Effector memory CD4-positive, alpha-beta T cell (primary cell): ENCODE measurements around the gene FBXO31.

Experiments
- DNase-seq, 3 donors: peaks; one replicate each; pipeline ENCODE4 v3.0.0-alpha.2; 2020
- H3K27ac ChIP-seq: 2 replicates; pipeline ENCODE4 v1.7.0; 2013; ENCODE audit warnings: mild to moderate bottlenecking, low read length, moderate library complexity; ENCODE audit not compliant: insufficient read depth, poor library complexity, severe bottlenecking
- H3K27me3 ChIP-seq: replicated peaks from 2 replicates; pipeline ENCODE4 v1.7.0; 2013; ENCODE audit warnings: mild to moderate bottlenecking, low read length; ENCODE audit not compliant: insufficient read depth, control insufficient read depth, poor library complexity, severe bottlenecking
- H3K36me3 ChIP-seq: 2 replicates; pipeline ENCODE4 v1.7.0; 2013; ENCODE audit warnings: mild to moderate bottlenecking, low read length, moderate library complexity; ENCODE audit not compliant: control insufficient read depth, insufficient read depth
- H3K4me1 ChIP-seq: 2 replicates; pipeline ENCODE4 v1.7.0; 2013; ENCODE audit warnings: low read length, mild to moderate bottlenecking; ENCODE audit not compliant: control insufficient read depth, insufficient read depth, poor library complexity, severe bottlenecking
- H3K4me3 ChIP-seq: 2 replicates; pipeline ENCODE4 v1.7.0; 2013; ENCODE audit warnings: low read length, low read depth, mild to moderate bottlenecking; ENCODE audit not compliant: insufficient read depth, poor library complexity, severe bottlenecking
- H3K9me3 ChIP-seq: 2 replicates; pipeline ENCODE4 v1.7.0; 2013; ENCODE audit warnings: mild to moderate bottlenecking, low read length, moderate library complexity; ENCODE audit not compliant: control insufficient read depth

FBXO31 gene

DNA sequence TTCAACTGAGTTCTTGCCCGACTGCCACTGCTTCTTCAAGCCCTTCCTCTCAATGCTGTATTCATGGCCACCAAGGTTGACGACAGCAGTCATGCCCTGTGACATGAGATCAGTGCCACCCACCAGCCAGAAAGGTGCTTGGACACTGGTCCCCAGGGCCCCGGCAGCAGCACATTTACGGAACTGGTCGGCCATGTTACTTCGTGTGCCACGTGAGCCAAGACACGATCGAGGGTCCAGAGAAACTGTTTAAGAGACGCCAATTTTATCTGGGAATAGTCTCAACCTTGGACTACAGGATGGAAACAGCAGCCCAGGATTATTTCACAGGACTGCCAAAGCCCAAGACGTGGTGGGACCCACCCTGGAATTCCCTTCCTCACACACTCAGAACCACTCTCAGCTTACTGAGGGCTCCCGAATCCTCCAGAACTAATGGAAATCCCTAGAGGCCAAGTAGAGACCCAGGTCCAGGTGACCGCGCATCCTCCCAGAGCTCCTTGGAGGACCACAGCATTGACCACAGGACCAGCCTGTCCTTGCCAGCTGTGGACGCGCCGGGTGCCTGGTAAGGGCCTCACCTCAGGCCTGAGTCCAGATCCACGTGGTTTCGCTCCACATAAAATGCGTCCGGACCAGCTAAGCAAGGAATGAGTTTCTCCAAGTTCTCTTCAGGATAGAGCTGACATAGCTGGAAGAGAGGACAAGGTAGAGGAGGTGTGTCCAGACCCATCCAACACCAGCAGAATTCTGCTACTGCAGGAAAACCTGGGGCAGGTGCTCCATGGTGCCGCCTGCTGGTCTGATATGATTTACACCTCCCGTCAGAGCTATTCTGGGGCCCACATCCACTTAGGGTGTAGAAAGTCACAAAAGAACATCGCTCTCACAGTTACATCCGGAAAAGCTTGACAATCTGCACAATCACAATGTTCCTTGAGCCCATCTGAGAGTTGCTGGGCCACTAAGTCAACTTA, 36.7 kb upstream of the FBXO31 start:
- H3K27me3 ChIP-seq = no peaks in the 10 kb centered on the region
- no peak overlapping the region for H3K4me3 ChIP-seq
- DNase-seq = no peak
- H3K27ac ChIP-seq = no peak overlapping the region
- H3K9me3 ChIP-seq = no peaks in the 10 kb centered on the region
- no peaks in the 10 kb centered on the region for H3K4me1 ChIP-seq
- H3K36me3 ChIP-seq = peaks cover 42% of the 10 kb centered on the region

DNA sequence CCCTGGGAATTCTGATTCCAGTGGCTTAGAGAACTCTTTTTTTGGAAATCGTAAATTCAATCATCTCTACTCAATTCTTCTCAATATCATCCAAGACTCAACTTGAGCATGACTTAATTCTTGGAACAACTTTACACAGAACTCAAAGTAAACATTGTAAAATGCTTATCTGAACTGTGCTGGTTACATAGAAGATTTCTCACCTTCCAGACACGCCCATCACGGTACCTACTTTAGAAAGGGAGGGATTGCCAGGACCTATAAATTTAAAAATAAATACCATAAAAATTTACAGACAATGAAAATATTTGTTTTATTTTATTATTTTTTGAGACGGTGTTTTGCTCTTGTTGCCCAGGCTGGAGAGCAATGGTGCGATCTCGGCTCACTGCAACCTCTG, 35.1 kb upstream of the FBXO31 start:
- Histone ChIP-seq H3K4me1 (no peaks in the 10 kb centered on the region), H3K4me3 (no peak overlapping the region), H3K9me3 (no peaks in the 10 kb centered on the region), H3K27ac (no peak overlapping the region), H3K27me3 (no peaks in the 10 kb centered on the region), H3K36me3 (peaks cover 37% of the 10 kb centered on the region)
- no peak for DNase-seq

DNA sequence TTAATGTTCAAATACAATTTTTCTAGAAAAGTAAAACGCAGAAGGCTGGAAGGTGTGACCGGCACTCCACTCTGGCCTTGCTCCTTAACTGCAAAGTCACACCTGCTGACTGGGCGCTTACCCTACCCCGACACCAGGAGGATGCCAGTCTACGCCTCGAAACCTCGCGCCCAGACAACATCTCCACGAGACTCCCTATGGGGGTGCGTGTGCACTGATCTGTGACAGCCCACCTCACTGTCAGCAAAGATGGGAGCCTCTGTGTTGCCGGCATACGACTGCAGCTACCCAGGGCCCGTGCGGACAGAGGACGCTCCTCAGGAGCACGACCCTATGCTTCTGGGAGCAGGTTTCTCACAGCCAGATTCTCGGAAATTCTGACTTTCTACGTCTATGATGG, 34.6 kb upstream of the FBXO31 start:
- H3K9me3 ChIP-seq = no peaks in the 10 kb centered on the region
- no peaks in the 10 kb centered on the region for H3K27me3 ChIP-seq
- no peak overlapping the region for H3K4me3 ChIP-seq
- H3K27ac ChIP-seq = no peak overlapping the region
- H3K36me3 ChIP-seq = peaks cover 41% of the 10 kb centered on the region
- no peaks in the 10 kb centered on the region for H3K4me1 ChIP-seq
- no peak for DNase-seq

DNA sequence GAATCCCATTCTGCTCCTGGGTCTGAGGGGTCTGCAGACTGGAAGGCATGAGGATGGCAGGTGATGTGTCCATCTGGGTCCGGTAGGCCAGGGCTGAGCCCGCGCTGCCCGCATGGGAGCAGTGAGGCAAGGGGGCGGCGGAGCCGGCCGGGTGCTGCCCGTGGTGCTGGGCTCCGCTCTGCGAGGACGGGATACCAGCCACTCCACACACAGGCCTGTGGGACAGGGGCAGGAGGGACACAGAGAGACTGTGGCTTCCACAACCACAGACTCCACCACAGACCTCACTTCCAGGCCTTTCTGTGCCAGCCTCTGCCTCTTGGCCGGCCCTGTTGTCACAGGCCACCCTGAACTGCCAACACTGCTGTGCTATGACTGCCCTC, 33.9 kb upstream of the FBXO31 start:
- Histone ChIP-seq H3K27me3 (no peaks in the 10 kb centered on the region), H3K9me3 (no peaks in the 10 kb centered on the region), H3K4me1 (no peaks in the 10 kb centered on the region), H3K27ac (no peak overlapping the region), H3K4me3 (no peak overlapping the region), H3K36me3 (peaks cover 45% of the 10 kb centered on the region)
- DNase-seq = no peak

DNA sequence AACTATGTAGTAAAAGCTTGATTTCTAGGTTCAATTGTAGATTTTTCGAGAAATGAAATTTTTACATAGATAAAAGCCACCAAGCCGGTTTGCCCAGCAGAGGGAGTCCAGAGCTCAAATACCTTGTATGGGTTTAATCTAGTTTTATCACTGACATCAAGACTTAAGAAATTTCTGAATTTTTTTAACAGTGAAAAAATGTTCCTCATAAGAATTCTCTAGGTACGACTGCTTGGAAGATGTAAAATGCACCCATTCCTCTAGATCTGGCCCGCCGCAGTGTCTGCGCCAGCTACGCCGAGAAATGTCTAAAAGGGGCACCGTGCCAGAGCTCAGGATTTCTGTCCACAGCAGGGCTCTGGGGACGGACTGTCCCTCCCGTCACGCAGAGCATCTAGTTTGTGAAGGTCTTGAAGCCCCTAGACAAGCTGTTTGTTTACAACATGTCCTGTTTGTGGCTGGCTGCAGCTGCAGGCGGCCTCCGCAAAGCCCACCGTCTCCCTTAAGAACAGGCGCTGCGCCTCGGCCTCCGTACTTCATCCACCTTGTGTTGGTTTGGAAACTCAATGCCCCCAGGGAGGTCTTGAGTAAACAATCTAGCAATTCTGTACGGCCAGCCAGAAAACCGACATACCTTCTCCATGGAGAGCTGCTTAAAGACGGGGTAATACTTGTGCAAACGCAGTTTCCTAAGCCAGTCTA, 33.4 kb upstream of the FBXO31 start:
- no peak for DNase-seq
- no peaks in the 10 kb centered on the region for H3K9me3 ChIP-seq
- no peaks in the 10 kb centered on the region for H3K4me1 ChIP-seq
- H3K27me3 ChIP-seq = no peaks in the 10 kb centered on the region
- no peak overlapping the region for H3K4me3 ChIP-seq
- H3K27ac ChIP-seq = no peak overlapping the region
- H3K36me3 ChIP-seq = peaks cover 46% of the 10 kb centered on the region

DNA sequence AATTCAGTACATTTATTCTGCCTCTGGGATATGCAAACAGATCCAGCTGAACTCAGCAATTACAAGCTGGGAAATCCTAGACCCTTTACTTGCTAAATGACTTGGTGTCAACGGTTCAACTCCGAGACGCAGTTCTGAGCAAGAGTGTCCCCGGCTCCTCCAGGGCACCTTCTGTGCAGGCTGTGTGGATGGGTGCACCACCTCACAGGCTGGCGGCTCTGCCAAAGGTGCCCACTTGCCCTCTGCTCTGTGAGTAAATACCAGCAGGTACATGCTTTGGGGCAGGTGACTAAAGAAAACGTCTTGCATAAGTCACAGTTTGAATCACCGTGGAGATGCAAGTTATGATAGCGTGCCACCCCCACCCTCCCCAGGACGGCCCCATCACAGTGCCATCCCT, 31.9 kb upstream of the FBXO31 start:
- no peaks in the 10 kb centered on the region for H3K9me3 ChIP-seq
- no peaks in the 10 kb centered on the region for H3K27me3 ChIP-seq
- H3K27ac ChIP-seq = no peak overlapping the region
- H3K4me1 ChIP-seq = no peaks in the 10 kb centered on the region
- DNase-seq = no peak
- peaks cover 48% of the 10 kb centered on the region for H3K36me3 ChIP-seq
- H3K4me3 ChIP-seq = no peak overlapping the region

DNA sequence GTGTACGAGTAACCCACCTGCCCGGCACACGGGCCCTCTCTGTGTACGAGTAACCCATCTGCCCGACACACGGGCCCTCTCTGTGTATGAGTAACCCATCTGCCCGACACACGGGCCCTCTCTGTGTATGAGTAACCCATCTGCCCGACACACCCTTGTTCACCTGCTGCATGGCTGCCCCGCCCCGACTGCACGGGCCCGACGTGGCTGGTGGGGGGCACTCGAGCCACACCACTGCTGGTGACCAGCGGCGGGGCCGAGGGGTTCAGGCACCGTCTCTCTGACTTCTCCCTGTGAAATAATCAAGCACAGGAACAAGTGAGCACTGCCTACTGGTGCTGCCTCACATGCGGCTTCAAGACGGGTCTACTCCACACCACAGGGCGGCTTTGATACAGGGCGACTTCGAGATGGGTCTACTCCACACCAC, 30.7 kb upstream of the FBXO31 start:
- Histone ChIP-seq H3K9me3 (no peaks in the 10 kb centered on the region), H3K36me3 (peaks cover 53% of the 10 kb centered on the region), H3K4me1 (no peaks in the 10 kb centered on the region), H3K27me3 (no peaks in the 10 kb centered on the region), H3K27ac (no peak overlapping the region), H3K4me3 (no peak overlapping the region)
- no peak for DNase-seq

DNA sequence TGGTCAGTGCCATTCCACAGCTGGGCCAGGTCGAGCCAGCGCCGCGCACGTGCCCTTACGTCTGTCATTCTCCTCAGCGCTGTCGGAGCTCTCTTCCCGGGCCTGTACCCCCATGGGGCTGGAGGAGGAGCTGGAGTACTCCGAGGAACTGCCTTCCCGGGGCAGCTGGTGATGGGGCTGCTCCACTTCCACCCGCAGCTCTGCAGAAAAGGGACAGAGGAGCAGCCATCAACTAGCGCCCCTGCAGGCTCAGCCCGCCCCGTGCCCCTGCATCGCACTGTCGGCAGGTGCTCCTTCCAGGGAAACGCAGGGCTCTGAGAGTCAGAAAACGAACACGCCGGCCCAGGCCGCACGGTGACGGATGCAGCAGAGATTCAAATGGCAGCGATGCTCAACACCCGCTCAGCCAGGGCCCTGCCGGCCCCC, 29.4 kb upstream of the FBXO31 start:
- H3K4me1 ChIP-seq = no peaks in the 10 kb centered on the region
- no peaks in the 10 kb centered on the region for H3K9me3 ChIP-seq
- DNase-seq = no peak
- H3K36me3 ChIP-seq = peaks cover 59% of the 10 kb centered on the region
- H3K4me3 ChIP-seq = no peak overlapping the region
- H3K27ac ChIP-seq = no peak overlapping the region
- H3K27me3 ChIP-seq = no peaks in the 10 kb centered on the region

DNA sequence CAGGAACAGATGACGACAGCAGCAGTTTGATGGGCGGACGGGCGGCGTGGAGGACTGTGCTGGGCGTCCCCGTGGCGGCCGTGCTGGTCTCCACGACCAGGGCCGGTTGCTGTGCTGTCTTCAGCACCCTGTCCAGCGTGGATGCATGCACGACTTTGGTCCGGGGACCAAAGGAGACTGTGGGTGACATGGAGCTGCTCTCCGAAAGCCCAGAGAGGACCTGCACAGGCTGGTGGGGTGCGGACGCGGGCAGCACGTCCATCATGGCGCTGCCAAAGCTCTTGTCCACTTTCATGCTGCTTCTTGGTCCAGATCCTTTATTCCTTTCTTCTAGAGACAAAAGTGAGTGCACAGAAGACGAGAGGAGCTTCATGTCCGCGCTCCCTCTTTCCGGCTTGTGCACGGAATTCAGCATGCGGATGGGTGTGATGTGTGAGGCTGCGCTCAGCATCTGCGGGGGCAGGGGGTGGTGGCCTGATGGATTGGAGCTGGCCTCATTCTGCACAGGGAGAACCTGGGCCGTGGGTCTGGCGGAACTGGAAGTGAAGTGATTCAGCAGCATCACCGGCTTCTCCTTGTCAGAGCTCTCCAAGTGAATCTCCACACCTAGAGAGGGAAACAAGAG, 28.9 kb upstream of the FBXO31 start:
- Histone ChIP-seq H3K4me1 (no peaks in the 10 kb centered on the region), H3K4me3 (no peak overlapping the region), H3K9me3 (no peaks in the 10 kb centered on the region), H3K27ac (no peak overlapping the region), H3K36me3 (peaks cover 55% of the 10 kb centered on the region), H3K27me3 (no peaks in the 10 kb centered on the region)
- DNase-seq = no peak
